Measurements from ENCODE around the gene TMEM174.
"Not testable (repeated sequence)": the region's sequence is repeated elsewhere in the genome, so short reads cannot be mapped to it uniquely, and the experiment has no call there.

TMEM174 gene

DNA sequence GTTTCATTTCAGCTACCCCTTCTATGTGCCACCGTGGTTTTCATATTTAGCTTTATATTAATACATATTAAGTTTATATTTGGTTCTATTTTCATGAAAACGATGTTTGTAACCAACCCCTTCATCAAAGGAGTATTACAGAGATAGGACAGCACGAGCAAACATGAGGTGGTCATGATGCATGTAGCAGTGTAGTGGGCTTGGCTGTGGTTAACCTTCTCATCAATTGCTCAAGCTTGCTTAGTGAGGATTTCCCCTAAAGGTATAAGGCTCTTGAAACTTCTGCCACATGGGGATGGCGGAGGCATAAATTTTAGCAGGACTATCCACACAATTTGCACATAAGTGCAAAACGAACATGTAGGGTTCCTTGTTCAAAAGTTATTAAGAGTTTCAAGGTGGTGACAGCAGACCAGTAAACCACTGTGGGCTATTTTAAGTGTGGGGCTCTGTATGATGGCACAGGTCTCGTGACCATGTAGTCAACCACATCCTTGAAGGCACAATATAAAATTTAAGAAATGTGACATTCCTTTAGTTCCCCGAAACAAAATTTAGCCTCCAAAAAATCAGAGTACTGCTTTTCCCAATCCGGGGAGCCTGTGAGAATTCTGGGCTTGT, 24.8 kb downstream of the TMEM174 start:
- DNase-seq: no peak

DNA sequence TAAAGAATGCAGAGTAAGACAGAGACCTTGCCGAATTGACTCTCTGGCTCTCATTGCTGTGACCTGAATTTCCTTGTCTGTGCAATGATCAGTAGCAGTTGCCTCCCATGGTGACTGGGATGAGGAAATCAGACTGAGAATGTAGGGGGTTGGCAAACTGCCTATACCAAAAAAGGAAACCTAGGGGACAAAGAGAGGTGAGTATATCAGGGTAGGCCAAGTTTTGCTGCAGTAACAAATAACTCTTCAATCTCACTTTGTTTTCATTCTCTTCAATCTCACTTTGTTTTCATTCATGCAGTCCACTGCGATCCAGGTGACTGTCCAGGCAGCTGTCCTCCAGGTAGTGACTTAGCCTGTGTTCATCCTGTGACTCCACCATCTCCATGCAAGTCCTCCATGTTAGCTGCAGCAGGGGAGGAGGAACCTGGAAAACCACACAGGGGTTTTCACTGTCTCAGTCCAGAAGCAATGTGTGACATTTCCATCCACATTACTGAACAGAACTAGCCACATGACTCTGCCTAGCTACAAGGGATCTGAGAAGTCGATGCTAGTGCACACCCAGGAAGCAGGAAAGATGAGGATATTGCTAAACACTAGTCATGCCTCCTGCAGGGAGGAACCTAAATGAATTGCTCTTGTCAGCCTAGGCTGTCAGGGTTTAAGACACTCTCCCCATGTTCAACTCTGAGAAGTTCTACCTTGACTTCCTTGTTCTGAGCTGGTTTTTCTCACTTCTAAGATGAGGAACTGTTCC, 26.0 kb downstream of the TMEM174 start:
- DNase-seq: no peak

- no peak for DNase-seq
Observed at GRCh38 chr5:73199671-73200070, 26.7 kb downstream of the TMEM174 start.

DNA sequence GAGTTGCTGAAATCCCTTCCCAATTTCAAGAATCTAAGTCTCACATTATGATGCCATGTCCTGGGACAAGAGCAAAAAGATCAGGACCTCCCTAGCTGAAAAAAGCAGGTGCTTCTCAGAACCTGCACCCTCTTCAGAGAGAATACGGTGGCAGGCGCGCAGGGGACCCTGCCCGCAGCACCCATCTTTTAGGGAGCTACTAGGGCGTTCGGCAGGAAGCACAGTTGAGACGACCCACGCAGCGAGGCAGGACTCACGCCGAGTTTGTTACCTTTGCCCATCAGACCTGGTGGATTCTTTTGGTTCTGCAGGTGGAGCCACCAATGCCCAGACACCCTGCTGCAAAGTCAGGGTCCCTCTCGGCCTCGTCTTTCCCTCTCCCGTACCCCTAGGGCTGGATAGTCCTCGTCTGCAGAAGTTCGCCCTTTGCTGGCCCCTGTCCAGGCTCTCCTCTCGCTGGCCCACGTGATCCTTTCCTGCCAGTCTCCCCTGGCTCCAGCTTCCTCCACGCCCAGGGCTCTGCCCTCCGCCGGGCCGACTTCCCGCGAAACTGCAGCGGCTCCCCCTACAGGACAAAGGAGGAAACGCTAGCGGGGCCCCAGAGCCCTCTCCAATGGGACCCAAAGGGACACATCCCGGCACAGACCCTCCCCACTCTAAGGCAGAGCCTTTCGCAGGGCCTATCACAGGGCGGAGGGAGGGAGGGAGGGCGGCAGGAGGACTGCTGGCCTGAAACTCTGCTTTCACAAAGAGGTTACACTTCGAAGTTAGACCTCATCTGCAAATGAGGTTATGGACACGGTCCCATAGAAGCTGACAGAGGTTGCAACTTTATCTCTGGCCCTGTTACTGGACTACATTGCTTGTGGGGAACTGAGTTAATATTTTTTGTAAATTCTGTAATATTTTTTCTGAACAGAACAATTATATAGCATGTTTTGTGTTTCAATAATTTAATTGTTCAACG, 28.8 kb downstream of the TMEM174 start:
- peak; percentile 32 to 48 (median 43) for DNase-seq

DNA sequence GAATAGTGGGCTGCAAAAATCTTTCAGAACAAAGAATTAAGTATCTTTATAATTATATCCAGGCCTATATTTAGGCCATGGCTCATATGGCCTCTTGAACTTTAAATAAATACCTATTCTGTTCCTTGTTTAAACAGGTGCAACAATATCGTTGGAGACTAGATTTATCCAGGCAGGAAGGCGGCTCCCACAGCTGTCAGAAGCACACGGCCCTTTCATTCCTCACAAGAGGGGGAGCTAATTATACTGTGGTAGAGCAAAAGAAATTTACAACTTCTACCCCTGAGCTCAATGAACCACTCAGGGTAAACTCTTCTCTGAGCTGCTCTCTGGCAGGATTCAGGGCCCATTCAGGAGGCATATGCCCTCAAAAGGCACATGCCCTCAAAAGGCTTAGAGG, 31.3 kb downstream of the TMEM174 start:
- DNase-seq: no peak

DNA sequence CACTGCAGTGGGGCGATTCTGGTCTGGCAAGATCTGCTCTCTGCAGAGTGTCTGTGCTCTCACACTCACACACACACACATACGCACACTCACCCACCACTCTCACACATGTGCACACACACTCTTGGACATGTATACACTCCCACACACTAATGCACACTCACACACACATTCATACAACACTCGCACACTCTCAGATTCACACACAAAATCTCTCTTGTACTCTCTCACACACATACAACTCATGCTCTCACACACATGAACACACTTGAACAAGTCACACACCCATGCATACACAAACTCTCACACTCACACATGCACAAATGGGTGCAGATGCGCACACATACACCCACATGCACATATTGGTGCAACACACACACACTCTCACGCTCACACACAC, 31.7 kb downstream of the TMEM174 start:
- no peak for DNase-seq

DNA sequence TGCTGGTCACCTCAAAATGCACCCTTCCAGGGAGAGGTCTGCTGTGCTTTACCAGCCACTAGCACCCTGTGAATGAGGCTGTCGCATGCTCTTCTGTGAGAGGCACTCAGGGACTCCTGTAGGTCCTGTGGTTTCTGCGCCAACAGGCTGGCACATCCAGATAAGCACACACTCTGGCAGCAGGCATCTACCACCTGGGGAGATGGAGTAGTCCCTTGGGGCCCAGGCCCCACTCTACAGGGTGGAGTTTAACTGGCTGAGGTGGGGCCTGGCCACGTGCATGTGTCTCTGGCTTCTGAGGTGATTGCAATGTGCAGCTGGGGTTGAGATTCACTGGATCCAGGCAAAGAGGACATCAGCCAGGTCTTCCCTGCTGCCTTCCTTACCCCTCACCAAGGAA, 32.3 kb downstream of the TMEM174 start:
- no peak for DNase-seq

- not testable (repeated sequence) for DNase-seq
Observed at GRCh38 chr5:73207239-73207638, 34.2 kb downstream of the TMEM174 start.

DNA sequence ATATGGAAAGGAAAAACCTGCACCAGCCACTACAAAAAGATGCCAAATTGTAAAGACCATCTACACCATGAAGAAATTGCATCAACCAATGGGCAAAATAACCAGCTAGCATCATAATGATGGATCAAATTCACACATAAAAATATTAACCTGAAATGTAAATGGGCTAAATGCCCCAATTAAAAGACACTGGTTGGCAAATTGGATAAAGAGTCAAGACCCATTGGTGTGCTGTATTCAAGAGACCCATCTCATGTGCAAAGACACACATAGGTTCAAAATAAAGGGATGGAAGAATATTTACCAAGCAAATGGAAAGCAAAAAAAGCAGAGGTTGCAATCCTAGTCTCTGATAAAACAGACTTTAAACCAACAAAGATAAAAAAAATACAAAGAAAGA, 36.1 kb downstream of the TMEM174 start:
- DNase-seq: not testable (repeated sequence)

DNA sequence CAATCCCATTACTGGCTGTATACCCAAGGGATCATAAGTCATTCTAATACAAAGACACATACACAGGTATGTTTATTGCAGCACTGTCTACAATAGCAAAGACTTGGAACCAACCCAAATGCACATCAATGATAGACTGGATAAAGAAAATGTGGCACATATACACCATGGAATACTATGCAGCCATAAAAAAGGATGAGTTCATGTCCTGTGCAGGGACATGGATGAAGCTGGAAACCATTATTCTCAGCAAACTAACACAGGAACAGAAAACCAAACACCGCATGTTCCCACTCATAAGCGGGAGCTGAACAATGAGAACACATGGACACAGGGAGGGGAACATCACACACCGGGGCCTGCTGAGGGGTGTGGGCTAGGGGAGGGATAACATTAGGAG, 39.7 kb downstream of the TMEM174 start:
- DNase-seq: not testable (repeated sequence)

- peak in 1 of 5 donors; percentile 7 for DNase-seq
Observed at GRCh38 chr5:73213566-73213998, 40.6 kb downstream of the TMEM174 start.

DNA sequence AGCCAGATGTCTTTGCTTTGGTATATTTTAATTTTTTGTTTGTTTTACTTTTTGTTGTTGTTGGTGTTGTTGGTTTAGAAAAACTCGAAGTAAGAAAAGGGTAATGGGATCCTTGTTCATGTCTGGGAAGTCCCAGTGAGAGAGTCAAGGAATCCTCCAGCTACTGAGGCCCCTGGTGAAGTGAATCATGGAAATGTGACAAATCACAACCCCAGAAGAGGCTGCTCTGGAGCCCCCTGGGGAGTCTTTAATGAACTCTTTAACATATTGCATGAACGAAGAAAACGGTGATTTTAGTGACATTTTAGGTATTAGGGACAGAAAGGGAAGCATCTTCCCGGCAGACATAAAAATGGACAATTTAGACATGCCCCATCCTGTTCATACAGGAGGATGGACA, 41.3 kb downstream of the TMEM174 start:
- DNase-seq: no peak

- DNase-seq: no peak
Observed at GRCh38 chr5:73214996-73215395, 42.0 kb downstream of the TMEM174 start.

- DNase-seq: no peak
Observed at GRCh38 chr5:73215531-73215890, 42.5 kb downstream of the TMEM174 start.

GRCh38 chr5:73215891-73216610, 43.1 kb downstream of the TMEM174 start:
- peak in 4 of 5 donors; percentile 39 to 58 (median 44) for DNase-seq

GRCh38 chr5:73218552-73219171, 45.7 kb downstream of the TMEM174 start:
- no peak for DNase-seq

- DNase-seq: not testable (repeated sequence)
Observed at GRCh38 chr5:73219336-73219735, 46.3 kb downstream of the TMEM174 start.

GRCh38 chr5:73221161-73221560, 48.2 kb downstream of the TMEM174 start:
- DNase-seq: no peak

- no peak for DNase-seq
Observed at GRCh38 chr5:73221726-73222125, 48.7 kb downstream of the TMEM174 start.

- DNase-seq: no peak
Observed at GRCh38 chr5:73222173-73222572, 49.2 kb downstream of the TMEM174 start.
